Adrenal gland (tissue), 5 donors: ENCODE results near the gene COL3A1.

Source experiments
- CTCF ChIP-seq, 6 experiments: fragments of 450-650 bp in 4 of 6; fragments of 200-600 bp in 2 of 6; sonication (generic) in 1 of 6; IDR thresholded peaks; 1 replicate in 5 of 6; 2 replicates in 1 of 6; pipeline versions ENCODE4 v1.5.1 to v1.8.0; 2016 to 2021; ENCODE audit warnings: antibody characterized with exemption in 6 of 6, mild to moderate bottlenecking in 2 of 6, moderate library complexity in 1 of 6
- POLR2A ChIP-seq, 2 donors: fragments of 450-650 bp; IDR thresholded peaks; one replicate each; pipeline ENCODE4 v1.6.1; 2017; ENCODE audit warnings: antibody characterized with exemption in 2 of 2, mild to moderate bottlenecking in 2 of 2, moderate library complexity in 1 of 2
- donor health status: DM: no; HTN: no; CAD: no.

- TF ChIP-seq CTCF (IDR thresholded peaks at IDR 0.05) (no peak), POLR2A (IDR thresholded peaks at IDR 0.05) (no peak)
Observed at GRCh38 chr2:189012351-189012750, 38.2 kb downstream of the COL3A1 start.
